Measurements from ENCODE around the gene ACOT12.

ACOT12 gene

DNA sequence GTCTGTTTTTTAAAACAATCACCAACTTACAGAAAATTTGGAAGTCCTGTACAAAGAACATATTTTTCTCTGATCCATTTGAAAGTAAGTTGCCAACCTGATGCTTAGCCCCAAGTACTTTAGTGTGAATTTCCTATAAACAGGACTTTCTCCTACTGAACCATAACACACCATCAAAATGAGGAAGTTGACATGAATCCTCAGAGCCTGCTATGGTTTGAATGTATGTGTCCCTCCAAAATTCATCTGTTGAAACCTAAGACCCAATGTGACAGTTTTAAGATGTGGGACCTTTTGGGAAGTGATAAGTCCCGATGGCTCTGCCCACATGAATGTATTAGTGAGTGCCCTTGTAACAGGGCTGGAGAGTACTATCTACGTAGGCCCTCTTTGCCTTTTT, 6.4 kb upstream of the ACOT12 start:
- no peak for DNase-seq (ENCODE audit: low read depth, low spot score)

DNA sequence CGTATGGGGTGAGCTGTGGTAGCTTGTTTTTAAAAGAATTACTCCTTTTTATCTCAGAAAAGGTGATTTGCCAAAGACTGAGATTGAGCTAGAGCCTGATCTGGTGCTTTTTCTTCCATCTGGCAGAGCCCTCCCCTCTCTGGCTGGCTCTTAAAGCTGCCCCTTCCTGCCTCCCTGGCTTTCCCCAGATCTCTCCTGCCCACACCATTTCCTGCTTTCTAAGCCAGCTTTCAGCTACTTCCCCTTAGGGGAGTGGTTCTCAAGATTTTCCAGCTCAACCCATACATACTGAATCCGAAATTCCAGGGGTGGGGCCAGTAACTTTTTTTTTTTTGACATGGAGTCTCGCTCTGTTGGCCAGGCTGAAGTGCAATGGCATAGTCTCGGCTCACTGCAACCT, 4.8 kb upstream of the ACOT12 start:
- no peak for DNase-seq (ENCODE audit: low read depth, low spot score)

DNA sequence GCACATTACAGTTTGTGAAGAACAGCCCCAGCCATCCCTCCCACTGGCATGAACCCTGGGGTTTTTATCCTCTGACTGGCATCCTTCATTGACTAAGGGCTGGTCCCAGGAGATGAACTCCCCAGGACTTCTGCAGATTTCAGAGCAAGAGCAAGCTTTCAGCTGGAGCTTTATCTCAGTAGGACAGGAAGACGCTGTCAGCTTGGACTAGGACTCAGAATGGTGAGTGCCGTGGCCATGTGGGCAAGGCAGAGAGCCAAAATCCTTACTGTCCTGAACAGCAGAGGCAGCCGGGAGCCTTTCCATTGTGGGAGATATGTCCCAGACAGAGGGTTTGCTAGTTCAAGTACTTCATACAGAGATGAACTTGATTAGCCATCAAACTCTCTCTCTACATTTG, 3.2 kb upstream of the ACOT12 start:
- DNase-seq (ENCODE audit: low read depth, low spot score): no peak

DNA sequence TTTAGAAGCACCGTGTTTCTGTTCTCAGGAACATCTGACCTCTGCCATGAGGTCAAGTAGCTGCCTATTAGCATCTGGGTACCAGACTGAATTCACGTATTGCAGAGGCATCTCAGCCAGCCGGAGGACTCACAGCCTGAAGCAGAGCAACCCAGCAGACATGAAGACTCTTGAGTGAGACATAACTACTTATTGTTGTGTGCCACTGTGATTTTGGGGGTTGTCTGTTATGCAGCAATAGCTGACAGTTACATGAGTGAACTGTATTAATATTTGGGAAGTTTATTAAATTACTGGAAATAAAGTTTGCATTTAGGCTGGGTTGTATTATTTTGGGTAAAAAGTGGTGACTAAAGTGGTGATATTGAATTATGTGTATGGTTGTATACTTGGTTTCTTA, 1.3 kb upstream of the ACOT12 start:
- no peak for DNase-seq (ENCODE audit: low read depth, low spot score)

DNA sequence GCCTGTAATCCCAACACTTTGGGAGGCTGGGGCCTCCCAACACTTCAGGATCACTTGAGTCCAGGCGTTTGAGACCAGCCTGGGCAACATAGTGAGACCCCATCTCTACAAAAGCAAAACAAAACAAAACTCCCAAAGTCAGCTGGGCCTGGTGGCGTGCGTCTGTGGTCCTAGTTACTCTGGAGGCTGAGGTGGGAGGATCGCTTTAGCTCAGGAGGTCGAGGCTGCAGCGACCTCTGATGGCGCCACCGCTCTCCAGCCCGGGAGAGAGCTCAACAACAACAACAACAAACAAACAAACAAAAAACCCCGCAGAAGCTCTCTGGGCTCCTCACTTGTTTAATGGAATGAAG, 528 bp downstream of the ACOT12 start:
- no peak for DNase-seq (ENCODE audit: low read depth, low spot score)

DNA sequence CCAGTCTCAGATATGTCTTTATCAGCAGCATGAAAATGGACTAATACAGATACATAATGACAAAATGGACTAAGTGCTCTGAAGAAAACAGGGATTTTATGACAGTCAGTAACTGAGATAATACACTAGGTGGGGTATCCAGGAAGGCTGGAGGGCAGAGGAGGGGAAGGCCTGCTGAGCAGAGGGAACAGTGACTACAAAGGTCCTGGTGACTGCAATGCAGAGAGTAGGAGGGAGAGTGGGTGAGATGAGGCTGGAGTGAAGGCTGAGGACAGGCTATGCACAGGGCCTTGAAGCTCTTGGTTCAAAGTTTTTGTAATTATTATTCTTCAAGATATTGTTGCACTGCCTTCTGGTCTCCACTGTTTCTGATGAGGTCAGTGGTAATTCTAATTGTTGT, 4.9 kb downstream of the ACOT12 start:
- no peak for DNase-seq (ENCODE audit: low read depth, low spot score)

DNA sequence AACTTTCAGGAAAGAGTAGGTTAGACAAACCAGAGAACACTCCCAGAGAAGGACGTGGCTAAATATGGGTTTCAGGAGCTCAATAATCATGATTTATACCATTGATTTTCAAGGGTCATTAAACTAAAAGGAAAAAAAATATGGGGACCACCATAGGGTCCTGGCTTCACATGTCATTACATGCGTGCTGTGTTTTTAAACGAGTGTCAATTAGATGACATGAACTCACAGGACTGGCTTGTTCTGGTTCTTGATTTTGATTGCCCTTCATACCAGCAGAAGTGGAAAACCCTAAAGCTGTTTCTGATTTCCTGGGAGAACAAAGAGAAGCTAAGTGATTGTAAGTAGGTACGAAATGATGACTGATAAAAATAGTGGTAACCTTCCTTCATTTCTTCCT, 5.8 kb downstream of the ACOT12 start:
- DNase-seq (ENCODE audit: low read depth, low spot score): no peak

DNA sequence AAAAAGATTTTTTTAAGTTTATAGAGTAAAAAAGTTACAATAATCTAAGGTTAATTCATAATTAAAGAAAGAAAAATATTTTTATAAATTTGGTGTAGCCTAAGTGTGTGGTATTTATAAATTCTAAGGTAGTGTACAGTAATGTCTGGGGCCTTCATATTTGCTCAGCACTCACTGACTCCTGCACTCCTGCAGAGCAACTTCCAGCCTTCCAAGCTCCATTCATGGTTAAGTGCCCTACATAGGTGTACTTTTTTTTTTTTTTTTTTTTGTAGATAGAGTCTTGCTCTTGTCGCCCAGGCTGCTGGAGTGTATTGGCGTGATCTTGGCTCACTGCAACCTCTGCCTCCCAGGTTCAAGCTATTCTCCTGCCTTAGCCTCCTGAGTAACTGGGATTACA, 10.1 kb downstream of the ACOT12 start:
- DNase-seq (ENCODE audit: low read depth, low spot score): no peak

DNA sequence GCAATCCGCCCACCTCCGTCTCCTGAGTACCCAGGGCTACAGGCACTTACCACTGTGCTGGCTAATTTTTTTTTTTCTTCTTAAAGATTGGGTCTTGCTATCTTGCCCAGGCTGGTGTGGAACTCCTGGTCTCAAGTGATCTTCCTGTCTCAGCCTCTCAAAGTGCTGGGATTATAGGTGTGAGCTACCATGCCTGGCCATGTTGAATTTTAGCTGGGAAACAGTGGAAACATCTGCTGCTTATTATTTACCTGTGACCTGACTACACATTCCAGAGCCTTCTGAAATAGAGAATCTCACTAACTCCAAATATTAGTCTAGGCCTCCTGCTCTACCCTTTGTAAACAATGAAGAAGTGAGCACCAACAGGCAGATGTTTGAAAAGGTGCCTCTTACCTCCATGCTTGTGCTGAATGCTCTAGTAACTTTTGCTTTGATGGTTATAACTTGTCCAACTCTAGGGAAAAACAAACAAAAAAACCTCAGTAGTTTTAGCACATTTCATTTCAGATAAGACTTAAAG, 22.5 kb downstream of the ACOT12 start:
- DNase-seq (ENCODE audit: low read depth, low spot score): no peak

DNA sequence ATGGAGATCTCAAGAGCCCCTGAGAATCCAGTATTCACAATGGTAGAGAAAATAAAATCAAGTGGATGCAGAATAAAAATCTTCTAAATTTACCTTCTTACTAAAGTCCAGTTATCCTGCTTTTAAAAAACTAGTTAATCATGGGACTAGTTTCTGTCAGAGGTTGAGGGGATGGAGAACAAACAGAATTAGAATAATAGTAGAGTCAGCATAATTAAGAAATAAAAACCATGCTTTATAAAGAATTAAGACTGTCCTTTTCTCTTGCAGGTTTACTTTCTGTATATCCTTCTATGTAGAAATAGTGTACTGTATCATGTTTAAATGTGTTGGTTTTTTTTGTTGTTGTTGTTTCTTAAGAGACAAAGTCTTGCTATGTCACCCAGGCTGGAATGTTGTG, 23.0 kb downstream of the ACOT12 start:
- DNase-seq (ENCODE audit: low read depth, low spot score): no peak

DNA sequence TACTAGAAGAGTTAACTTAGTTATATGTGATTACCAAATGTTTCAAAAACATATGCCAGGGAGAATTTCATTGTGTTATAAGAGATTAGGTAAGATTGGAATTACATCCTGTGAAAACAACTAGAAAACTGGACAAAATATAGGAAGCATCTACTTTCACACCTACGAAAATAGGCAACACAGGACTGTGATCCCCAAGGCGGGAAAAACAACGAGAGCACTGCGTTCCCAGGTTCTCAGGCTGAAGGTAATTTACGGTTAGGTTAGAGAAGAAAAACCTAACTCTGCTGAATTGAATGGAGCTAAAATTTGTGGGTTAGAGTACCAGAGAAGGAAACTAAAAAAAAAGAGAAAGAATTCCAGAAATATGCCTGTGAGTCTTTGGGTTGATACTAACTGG, 28.4 kb downstream of the ACOT12 start:
- no peak for DNase-seq (ENCODE audit: low read depth, low spot score)

DNA sequence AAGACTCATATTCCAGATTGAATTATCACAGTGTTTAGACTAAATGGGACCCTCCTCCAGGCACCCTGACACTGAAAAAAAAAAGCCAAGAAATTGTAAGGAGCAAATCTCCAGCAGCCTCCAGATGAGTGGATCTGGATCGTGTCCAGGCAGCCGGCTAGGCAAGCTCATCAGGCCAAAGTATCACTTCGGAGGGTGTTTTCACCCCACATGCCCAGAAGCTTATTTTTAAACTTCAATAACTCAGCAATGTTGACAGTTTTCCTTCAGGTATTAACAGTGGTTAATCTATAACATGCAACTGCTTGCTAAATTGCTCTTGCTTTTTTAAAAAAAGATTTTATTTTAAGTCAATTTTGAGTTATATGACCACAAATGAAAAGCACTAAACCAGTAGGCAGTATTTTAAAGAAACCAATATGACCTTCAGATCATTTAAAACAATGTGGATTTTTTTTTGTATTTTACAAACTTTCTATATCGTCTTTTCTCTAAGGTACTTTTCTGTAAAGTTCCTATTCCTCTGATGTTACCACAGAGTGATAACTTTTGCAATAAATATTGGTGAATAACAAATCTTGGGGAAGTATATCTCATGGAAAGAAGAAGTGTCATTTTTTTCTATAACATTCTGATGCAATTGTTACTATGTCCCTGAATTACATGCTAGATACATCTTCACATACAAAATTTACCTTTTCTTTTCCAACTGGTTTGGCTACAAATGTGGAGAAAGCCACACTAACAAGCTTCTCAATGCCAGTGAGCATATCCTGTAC, 30.7 kb downstream of the ACOT12 start:
- no peak for DNase-seq (ENCODE audit: low read depth, low spot score)

DNA sequence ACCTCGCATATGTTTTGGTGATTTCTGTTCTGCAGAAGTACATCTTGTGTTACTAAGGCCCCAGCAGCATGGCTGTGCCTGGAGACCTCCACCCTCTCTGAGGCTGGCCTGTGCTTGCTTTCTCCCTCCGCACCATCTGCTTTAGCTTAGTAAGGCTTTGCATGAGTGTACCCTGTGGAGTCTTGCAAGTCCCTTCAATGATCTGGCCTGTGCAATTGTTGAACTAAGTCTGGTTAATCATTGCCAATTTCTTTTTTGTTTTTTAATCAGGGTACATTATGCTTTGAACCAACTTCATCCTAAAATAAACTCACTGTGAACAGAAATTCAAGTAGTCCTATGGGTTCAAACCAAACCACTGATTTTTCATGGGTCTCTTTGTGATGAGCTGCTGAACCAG, 32.3 kb downstream of the ACOT12 start:
- DNase-seq (ENCODE audit: low read depth, low spot score): no peak

DNA sequence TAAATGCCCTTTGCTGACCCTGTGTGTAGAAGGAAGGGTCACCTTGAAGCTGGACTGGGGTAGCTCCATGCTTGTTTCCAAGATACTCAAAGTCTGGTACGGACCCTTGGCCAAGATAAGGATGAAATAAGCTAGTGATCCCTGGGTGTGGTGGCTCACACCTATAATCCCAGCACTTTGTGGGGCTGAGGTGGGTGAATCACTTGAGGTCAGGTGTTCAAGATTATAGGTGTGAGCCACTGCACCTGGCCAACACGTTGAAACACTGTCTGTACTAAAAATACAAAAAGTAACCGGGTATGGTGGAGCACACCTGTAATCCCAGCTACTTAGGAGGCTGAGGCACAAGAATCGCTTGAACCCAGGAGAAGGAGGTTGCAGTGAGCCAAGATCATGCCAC, 33.3 kb downstream of the ACOT12 start:
- DNase-seq (ENCODE audit: low read depth, low spot score): no peak

DNA sequence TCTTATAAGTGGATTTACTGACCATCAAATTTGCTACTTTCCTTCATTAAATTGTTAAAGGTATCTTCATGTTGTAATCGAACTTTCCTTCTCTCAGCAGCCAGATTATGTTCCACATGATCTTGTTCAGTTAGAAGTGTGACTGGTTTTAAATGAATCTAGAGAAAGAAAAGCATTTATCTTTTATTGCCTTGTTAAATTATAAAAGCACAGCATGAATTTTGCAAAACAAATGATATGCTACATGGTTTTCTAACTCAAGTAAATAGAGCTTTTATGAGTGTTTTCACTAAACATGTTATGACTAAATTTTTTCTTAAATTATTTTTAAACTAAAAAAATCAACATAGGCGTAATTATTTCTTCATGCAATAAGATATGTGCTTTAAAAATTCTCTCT, 34.1 kb downstream of the ACOT12 start:
- DNase-seq (ENCODE audit: low read depth, low spot score): no peak

DNA sequence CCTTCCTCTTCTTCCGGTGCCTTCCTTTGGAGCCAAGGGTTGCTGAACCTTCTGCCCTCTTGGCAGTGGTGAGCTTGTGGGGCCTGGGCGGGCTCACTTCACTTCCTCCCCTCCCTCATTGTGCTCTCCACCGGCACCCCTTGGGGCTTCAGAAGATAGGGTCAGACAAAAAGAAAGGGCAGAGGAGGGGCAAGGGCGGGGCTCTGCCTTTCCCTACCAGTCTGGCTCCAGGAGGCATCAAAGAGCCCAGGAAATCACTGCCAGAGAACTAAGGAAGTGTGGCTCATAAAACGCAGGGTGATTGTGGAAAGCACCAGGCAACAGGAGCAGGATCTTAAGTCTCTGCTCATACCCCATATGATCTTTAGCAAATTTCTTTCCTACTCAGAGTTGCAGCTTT, 34.8 kb downstream of the ACOT12 start:
- peak; percentile 3 for DNase-seq (ENCODE audit: low read depth, low spot score)

DNA sequence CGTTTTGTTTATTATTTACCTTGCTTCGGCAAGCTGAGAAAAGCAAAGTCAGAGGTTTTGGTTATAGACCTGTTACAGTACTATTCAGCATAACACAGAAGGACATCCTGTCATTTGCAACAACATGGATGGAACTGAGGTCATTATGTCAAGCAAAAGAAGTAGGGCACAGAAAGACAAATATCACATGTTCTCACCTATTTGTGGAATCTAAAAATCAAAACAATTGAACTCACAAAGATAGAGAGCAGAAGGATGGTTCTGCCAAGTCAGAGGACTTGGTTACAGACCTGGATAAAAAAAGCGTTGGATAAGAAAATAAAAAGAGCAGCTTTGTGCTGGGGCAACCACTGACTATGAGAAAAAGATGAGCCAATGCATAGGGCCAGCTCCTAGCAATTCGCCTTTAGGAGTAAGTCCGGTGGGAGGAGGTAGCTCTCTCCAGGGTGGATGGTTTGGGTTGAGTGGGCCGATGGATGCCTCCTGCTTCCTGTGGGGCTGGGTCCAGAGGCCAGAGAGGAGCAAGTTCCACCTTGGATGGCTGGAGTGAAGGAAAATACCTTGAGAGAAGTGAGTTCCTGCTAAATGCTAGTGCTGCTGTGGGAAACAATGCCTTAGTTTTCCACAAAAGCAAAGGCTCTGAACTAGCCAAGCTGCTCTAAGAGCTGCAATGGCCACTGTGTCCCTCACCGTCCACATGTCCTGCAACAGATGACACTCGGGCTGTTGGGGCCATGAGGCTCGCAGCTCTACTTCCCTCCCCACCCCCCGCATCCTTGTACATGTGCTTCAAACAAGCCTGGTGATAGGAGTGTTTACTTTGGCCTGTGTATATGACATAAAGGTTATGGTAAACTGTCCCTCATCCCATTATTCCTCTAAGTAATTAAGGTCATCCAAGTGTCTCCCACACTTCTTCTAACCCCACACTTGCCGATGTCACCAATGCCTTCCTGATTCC, 38.4 kb downstream of the ACOT12 start:
- DNase-seq (ENCODE audit: low read depth, low spot score): no peak

DNA sequence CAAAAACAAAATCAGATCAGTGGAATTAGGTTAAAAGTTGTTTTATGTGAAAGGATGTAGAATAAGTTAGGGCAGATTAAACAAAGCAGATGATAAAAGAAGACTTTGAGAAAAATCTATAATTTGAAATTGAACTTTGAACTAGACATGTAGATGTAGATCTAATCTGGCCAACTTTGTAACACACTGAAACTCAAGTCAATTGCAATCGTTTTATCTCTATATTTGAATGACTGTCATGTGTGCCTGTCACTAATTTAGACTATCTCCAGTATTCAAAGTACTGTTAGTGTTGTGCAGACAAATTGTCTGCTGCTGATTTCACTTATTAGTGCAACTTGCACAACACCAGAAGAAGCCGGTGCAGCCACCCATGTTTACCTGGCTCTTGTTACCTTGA, 39.8 kb downstream of the ACOT12 start:
- DNase-seq (ENCODE audit: low read depth, low spot score): no peak

DNA sequence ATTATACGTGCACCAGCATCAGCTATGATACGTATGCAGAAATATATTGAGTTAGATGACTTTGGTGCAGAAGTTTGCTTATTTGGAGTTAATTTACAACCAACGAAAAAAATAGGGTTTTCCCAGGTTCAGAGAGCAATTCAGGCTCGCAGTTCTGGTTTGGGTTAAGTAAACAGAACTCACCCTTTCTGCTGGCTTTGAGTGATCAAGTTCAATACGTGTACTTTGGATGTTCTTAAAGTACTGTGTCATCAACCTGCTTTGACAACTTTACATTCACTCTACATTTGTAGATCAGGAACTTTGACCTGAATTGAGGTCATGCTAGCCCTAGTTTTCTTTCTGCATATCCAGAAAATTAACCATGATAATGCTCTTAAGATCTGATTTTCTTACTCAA, 40.7 kb downstream of the ACOT12 start:
- DNase-seq (ENCODE audit: low read depth, low spot score): no peak

DNA sequence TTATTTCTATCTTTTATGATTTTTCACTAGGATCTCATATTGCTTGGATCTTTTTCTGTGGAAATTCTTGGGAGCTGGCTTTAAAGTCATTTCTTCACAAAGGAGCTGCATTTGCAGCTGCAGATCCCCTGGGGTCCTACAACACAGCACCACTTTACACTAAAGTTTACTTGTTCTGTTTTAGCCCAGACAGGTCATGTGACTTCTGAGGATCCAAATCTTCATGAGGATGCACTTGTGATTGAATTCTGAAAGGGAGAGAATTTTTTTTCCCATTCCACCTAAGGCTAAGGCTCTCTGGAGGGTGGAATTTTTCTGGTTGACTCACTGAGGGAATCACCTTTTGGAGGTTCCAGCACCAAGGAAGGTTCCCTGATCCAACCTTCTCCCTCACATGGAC, 43.4 kb downstream of the ACOT12 start:
- no peak for DNase-seq (ENCODE audit: low read depth, low spot score)

DNA sequence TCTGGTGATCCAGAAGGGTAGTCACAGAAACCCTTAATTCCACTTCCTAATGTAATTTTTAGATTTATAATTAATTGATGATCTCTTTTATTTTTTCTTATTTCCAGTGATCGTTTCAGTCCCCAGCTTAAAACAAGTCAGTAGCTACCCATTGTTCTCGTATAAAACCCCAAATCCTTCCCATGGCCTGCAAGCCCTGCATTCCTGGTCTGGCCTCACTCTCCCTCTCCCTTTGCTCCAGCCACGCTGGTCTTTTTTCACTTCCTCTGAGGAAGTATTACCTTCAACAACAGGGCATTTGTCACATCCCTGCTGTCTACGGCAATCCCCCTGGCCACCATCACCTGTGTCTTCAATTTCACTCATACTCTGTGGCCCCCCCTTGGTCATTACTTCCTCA, 44.8 kb downstream of the ACOT12 start:
- DNase-seq (ENCODE audit: low read depth, low spot score): no peak

DNA sequence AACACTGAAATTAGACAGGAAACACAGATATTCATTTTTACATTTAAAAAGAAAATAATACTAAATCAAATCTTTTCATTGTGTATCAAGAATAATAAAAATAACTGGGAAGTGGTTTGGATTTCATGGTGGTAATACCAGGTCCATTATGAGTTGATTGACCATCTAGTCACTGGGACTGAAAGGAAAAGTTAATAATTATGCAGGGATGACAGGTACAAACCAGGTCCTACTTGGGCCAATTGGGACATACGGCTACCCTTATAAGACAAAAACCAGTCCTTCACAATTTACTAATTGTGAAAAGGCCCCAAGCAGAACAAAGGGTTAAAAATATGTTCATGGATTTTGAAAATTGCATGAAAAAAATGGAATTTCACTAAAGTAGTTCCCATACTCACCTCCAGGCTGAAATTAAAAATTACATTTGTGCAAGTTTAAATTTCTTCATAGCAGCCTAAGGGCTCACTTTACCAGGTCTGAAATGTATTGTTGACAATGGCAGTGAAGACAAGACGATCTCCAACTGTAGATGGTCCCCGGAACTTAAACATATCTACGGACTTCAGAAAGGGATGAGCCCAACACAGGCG, 48.4 kb downstream of the ACOT12 start:
- DNase-seq (ENCODE audit: low read depth, low spot score): no peak
